Subcutaneous adipose tissue (tissue), 4 donors: ENCODE results near the gene ADCY7. TPM values are rescaled to one million over a fixed set of nuclear protein-coding genes. Genes with fewer than 3 reads are reported as not detected.

Experiments used
- total RNA-seq, 4 donors: library from RNA; depleted of rRNA; stranded (reverse); fragments of >200 nt; gene quantifications; one replicate each; pipeline ENCODE4 v1.1.0, GENCODE V29; 2016
- TF ChIP-seq, protein P1 (sequence below): fragments of 450-650 bp; IDR thresholded peaks from one replicate; pipeline ENCODE4 v1.5.1; 2016; ENCODE audit warnings: low read depth, mild to moderate bottlenecking, control low read depth, antibody characterized with exemption, moderate library complexity

Gene ADCY7
- total RNA-seq, 4 donors from 2014 or later, result 16.6 to 42.3 (median 29.1) TPM

DNA sequence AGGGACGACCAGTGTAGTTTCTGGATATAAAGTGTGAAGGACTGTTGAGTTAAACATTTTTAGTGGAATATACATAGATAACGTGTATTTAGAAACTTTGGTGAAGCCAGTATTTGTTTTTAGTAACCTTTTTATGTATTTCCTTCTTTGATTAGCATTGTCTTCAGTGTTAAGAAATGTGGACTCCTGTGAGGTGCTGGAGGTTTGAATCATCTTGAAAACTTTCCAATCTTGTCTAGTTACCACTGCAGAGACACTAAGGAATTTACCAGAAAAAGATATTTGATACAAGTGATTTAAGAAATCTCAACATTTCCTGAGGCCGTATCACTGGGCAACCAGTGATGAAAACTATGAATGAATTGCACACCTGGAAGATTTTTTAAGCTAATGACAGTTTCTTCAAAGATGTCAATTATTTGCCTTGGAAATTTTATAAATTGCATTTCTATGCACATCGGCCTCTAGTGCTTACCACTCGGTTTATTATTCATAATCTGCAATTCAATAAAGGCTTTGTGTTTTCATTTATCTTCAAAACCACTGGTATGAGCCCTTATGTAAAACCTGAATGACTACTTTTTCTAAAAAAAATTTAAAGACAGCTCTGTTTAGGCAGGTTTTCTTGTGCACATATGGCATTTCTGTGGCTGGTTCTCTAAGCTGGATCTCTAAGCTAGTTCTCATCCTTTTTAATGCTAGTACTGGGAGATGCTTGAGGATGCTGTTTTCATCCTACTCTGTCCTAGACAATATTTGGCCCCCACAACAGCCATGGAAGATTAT is 31.4 kb upstream of the ADCY7 start:
- TF ChIP-seq, protein P1, sequence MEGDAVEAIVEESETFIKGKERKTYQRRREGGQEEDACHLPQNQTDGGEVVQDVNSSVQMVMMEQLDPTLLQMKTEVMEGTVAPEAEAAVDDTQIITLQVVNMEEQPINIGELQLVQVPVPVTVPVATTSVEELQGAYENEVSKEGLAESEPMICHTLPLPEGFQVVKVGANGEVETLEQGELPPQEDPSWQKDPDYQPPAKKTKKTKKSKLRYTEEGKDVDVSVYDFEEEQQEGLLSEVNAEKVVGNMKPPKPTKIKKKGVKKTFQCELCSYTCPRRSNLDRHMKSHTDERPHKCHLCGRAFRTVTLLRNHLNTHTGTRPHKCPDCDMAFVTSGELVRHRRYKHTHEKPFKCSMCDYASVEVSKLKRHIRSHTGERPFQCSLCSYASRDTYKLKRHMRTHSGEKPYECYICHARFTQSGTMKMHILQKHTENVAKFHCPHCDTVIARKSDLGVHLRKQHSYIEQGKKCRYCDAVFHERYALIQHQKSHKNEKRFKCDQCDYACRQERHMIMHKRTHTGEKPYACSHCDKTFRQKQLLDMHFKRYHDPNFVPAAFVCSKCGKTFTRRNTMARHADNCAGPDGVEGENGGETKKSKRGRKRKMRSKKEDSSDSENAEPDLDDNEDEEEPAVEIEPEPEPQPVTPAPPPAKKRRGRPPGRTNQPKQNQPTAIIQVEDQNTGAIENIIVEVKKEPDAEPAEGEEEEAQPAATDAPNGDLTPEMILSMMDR, result no peak

DNA sequence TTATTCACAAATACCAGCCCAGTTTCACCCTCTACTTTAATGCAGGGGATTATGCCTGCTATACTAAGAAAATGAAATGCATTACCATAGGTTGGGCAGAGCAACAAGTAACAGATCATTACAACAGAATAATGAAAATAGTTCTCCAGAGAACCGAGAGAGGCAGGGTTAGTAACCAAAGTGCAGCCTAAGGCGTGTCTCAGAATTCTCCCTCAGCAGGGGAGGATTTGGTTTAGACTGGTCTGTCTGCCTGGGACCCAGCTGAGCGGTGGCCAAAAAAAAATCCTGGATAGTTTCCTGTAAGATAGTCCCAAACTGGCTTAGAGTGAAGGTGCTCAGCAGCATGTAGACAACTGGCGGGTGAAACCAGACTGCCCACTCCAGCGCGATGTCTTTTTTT is 30.8 kb upstream of the ADCY7 start:
- TF ChIP-seq, protein P1, result no peak

DNA sequence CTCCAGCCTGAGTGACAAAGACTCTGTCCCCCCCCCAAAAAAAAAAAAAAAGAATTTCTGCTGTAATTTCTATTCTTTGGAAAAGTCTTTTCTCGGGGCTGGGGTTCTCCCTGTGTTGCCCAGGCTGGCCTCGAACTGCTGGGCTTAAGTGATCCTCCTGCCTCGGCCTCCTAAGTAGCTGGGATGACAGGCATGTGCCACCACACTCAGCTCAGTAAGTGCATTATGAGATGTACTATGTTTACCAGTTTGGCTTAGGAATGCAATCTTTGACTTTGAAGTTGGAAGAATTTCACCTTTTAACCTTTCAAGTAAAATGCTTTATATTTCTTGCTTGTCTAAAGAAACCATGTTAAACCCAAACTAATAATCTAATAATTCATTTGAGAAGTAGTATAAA is 28.0 kb upstream of the ADCY7 start:
- TF ChIP-seq, protein P1, result no peak

DNA sequence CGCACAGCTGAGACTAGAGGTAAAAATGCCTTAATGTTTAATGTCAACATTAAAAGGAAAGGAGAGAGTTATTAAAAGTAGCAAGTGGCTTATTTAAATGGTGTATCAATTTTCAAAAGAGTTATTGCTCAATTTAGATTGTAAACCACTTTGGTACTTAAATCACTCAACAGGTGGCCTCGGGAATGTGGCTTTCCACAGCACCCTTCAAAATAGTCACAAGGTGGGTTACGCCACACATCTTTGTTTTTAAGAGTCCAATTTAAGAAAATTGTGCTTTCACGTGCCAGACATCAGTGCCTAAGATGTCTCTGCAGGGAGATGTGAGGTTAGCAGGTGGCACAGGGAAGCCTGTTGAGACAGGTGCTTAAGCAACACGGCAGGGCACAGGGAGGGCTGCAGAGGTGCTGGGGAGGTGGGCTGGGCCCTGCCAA is 27.5 kb upstream of the ADCY7 start:
- TF ChIP-seq, protein P1, result no peak

DNA sequence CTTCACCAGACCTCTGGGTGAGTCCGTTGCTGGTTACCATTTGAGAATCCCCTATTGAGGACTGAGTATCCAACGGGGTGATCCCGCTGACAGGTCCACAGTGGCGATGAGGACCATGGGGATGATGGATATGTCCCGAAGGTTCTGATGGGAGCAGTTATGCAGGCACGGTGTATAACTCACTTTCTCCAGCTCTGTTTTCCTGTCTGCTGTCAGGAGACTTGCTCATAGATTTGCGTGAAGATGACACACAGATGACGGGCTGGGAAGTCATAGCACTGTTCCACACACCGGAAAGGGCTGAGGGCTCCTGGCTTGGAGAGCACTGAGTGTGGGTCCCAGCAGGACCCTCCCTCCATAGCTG is 22.2 kb upstream of the ADCY7 start:
- TF ChIP-seq, protein P1, result no peak

DNA sequence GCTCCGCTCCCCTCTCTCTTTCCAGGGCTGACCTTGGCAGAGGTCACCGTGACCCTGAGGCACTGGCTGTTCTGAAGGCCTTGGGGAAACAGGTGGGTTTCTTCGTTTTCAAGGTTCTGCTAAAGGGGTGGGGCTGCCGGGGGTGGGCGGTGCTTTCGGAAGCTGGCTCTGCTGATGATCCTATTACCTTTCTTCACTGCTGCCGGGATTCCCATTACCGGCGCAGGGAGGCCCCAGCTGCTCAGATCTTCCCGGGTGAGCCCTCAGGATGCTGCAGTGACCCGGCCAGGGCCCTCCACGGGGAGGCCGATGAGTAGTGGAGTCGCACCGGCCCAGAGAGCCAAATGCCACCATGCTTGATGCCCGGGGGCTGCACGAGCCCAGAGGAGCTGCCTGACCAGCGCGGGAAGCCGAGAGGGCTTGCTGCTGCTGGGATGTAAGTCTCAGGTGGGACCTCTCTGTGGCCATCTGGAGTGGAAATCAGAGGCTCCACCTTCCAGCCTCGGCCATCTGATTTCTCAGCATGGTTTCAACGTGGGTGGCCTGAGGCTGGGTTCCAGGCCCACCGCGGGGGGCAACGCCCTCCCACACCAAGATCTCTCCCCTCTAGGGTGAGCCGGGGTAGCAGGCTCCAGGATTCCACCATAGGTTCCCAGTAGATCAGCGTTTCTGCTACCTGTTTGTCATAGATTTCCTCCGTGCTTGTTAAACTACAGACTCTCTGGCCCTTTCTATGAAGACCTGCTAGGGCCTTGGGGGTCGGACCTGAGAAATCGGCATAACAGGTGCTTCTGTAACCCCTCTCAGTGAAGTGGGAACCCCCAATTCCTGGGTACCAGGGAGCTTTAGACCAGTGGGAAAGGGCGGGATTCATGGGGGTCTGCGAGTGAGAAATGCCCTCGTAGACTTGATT is 21.6 kb upstream of the ADCY7 start:
- TF ChIP-seq, protein P1, result no peak
